M059J (cell line): ENCODE results near the gene TMEM41B. TPM values are rescaled to one million over a fixed set of nuclear protein-coding genes. Genes with fewer than 3 reads are reported as not detected.
A peak's percentile ranks its signal among the peaks of the same experiment; 100 is the strongest.

Experiments used
- DNase-seq: peaks from one replicate; pipeline ENCODE4 v3.0.0-alpha.2; 2012; ENCODE audit warnings: low read depth
- total RNA-seq: library from RNA; depleted of rRNA; stranded (reverse); fragments of >200 nt; shearing (Covaris generic); gene quantifications from 2 replicates; pipeline ENCODE4 v1.2.3, GENCODE V29; 2014

The TMEM41B gene
- total RNA-seq, 1 experiment from 2014 or later = 108 TPM

DNA sequence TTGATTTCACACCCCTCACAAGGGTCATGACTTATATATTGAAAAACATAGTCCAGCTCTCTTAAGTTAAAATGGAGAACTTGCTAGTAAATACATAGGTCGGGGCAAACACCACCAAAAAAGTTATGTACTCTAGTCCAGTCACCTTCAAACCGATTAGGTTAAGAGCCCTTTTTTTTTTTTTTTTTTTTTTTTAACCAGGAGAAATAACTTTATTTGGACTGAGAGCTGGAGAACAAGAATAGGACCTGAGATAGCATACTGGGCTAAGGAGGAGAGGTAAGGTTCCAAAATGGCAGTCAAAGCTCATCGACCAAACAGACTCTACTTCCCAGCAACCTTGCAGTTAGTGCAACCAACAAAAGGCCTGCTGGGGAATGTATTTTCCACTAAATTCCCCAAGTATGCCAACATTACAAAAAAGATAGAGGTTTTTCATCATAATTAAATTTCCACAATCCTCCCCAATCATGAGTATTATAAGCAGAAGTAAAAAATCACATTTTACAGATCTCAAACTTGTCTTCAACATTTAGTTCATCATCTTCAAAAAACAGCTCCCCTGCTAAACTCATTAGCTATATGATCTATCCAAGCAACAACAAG is 3.8 kb downstream of the TMEM41B start:
- DNase-seq = no peak

DNA sequence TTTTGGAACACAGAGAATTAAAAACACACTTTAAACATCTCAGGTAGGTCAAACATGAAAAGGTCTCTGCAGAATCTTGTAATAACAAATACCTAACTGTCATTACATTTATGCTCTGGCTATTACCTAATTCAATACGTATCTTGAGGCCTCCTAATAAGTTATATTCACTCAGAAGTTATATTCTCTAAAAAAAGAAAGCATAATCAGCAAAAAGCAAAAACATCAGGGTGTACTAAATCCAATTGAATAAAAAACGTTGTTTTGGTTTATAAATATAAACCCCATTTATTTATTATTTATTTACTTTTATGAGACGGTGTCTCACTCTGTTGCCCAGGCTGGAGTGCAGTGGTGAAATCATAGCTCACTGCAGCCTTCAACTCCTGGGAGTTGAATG is 10.2 kb downstream of the TMEM41B start:
- DNase-seq = no peak

- DNase-seq = no peak
These were observed 11.9 kb downstream of the TMEM41B start for GRCh38 chr11:9302448-9302847.

GRCh38 chr11:9301720-9302119 is 12.7 kb downstream of the TMEM41B start:
- no peak for DNase-seq

DNA sequence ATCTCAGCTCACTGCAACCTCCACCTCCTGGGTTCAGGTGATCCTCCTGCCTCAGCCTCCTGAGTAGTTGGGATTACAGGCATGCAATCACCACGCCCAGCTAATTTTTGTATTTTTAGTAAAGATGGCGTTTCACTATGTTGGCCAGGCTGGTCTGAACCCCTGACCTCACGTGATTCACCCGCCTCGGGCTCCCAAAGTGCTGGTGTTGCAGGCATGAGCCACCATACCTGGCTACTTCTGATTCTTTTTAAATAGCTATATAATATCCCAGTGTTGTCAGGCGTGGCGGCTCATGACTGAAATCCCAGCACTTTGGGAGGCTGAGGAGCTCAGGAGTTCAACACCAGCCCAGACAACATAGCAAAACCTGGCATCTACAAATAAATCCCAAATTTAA is 20.7 kb downstream of the TMEM41B start:
- DNase-seq = no peak

DNA sequence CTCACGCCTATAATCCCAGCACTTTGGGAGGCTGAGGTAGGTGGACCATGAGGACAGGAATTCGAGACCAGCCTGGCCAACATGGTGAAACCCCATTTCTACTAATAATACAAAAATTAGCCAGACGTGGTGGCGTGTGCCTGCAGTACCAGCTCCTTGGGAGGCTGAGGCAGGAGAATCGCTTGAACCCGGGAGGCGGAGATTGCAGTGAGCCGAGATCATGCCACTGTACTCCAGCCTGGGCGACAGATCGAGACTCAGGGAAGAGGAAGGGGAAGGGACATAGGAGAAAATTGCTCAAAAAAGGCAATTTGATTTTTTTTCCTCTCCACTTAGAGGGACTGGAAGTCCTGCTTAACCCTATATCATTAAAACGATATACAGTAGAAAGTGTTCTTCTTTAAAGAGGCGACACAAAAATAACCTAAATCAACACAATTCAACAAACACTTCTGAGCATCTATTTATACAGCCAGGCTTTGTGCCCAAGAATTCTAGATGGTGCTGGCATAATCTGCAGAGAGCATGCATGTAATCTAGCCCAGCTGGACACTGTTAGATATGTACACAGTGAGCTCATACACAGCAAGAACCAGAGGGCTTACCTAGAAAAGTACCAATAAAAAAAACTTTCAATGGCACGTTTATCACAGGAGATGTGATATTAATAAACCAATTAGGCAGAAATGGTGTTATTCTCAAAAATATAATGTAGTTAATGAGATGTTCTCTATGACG is 28.4 kb downstream of the TMEM41B start:
- no peak for DNase-seq

DNA sequence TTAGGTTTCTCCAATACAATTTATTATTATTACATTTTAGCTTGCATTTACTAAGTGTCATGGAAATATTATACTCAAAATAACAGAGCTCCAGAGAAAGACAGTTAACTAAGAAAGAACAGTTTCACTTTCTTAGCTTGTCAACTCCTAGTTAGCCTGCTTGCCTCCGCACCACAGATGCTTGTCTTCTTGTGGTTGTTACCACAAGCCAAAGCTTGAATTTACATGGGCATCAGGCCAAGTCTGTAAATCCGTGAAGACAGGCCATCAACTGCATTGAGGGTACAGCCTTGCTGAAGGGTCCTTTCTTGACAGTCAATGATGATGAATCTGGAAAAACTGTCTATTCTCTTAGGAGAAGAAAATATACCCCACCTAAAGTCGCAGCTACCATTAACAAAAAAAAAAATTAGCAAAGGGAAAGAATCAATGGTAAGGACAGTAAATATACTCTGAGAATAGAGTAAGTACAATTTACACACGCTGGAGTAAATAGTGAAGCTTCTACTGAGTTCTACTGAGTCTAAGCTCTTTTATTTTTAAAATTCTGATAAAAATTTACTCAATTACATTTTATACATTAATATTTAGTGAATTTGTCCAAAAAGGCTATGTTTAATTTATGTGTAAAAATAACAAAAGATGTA is 33.6 kb downstream of the TMEM41B start:
- DNase-seq = peak; percentile 86

DNA sequence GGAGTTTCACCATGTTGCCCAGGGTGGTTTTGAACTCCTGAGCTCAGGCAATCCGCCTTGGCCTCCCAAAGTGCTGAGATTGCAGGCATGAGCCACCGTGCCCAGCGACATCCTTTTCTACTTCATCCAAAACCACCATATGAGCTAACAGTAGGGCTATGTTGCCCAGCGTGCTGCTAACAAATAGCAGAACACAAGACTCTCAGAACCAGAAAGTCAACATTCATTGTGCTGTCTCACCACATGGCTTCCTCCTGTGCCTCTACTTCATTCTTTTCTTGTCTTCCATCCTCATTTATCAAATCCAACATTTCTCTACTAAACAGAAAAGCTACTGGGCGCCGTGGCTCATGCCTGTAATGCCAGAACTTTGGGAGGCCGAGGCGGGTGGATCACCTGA is 37.2 kb downstream of the TMEM41B start:
- no peak for DNase-seq

DNA sequence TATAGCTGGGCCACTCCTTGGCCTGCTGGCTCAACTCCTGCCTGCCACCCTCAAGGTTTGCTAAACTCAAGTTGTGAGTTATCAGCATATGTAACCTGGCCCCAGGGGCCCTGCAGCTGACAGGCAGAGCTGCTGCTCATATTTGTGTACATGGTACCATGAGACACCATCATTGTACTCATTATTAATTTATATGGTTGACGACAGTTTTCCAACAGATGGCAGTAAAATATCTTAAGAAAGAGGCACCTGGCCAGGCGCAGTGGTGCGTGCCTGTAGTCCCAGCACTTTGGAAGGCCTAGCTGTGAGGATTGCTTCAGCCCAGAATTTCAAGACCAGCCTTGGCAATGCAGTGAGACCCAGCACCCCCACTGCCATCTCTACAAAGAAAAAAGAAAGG is 37.8 kb downstream of the TMEM41B start:
- peak; percentile 43 for DNase-seq

- no peak for DNase-seq
These were observed 39.7 kb downstream of the TMEM41B start for GRCh38 chr11:9274499-9275258.

DNA sequence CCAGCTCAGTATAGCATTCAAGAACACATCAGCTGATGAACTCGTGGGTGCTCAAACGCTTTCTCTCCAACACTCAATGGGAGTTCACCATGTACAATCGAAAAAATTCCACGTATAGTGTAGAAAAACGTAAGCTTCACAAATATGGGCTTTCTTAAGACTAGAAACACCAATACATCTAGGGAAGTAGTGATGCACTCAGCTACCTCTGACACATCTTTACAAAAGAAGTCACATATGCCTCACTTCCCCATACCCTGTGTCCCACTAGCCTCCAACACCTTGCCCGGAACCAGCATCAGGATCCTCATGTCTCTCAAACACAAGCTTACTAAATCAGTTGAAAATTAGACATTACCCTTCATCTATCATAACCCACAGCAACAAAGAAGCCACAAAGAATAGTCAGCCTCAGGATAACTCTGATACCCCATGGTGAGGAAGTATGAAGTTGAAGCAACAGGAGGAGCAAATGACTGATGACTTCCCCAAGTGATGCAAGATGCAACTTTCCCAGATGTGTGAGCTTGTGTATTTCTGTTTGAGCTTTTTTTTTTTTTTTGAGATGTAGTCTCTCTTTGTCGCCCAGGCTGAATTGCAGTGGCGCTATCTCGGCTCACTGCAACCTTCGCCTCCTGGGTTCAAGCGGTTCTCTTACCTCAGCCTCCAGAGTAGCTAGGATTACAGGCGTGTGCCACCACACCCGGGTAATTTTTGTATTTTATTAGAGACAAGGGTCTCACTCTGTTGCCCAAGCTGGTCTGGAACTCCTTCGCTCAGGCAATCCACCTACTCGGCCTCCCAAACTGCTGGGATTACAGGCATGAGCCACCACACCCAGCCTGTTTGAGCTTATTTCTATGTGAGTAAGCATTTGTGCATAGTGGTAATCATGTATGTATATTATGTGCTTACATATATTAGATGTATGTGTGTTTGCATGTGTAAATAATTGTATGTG is 40.7 kb downstream of the TMEM41B start:
- no peak for DNase-seq

DNA sequence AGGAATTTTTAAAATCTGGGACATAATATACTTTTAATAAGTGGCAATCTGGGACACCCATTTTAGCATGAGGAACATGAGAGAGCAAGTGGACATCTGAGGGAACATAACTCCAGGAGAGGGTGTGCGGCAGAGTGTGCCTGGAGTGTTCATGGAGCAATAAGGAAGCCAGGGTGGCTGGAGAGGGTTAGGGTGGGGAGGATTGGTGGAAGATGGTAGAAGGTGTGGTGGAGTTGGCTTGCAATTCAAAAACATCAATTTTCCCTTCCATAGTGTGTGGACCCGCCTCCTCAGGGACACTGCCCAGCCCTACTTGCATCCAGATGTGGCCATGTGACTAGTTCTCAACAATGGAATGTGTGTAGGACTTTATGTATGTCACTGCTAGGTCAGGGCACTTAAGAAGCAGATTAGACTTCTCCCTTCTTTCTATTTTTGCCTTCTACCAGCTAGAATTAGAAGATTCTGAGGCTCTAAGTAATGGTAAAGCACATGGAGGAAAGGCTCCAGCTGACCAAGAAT is 44.8 kb downstream of the TMEM41B start:
- no peak for DNase-seq

DNA sequence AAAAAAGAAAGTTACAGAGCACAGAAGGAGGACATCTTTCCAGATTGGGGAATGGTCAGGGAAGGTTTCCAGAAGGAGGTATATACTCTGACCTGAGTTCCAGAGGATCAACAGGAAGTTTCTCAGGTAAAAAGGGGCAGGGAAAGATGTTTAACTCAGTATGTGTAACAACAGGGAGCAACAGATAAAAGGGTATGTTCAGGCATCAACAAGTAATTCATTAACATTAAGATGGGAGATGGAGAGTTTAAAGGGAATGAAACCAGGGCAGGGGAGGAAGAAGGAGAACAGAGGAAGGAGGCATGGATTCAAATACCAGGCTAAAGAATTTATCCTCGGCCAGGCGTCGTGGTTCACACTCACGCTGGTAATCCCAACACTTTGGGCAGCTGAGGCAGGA is 46.7 kb downstream of the TMEM41B start:
- DNase-seq = no peak

- no peak for DNase-seq
These were observed 47.5 kb downstream of the TMEM41B start for GRCh38 chr11:9266926-9267325.

GRCh38 chr11:9266132-9266736 is 48.2 kb downstream of the TMEM41B start:
- DNase-seq = no peak

- peak; percentile 84 for DNase-seq
These were observed 48.9 kb downstream of the TMEM41B start, which contains the start of gene DENND5A for GRCh38 chr11:9265211-9266131. Gene DENND5A (minus strand): TSS chr11:9265350. CDS start chr11:9265069, 281 bp downstream.

DNA sequence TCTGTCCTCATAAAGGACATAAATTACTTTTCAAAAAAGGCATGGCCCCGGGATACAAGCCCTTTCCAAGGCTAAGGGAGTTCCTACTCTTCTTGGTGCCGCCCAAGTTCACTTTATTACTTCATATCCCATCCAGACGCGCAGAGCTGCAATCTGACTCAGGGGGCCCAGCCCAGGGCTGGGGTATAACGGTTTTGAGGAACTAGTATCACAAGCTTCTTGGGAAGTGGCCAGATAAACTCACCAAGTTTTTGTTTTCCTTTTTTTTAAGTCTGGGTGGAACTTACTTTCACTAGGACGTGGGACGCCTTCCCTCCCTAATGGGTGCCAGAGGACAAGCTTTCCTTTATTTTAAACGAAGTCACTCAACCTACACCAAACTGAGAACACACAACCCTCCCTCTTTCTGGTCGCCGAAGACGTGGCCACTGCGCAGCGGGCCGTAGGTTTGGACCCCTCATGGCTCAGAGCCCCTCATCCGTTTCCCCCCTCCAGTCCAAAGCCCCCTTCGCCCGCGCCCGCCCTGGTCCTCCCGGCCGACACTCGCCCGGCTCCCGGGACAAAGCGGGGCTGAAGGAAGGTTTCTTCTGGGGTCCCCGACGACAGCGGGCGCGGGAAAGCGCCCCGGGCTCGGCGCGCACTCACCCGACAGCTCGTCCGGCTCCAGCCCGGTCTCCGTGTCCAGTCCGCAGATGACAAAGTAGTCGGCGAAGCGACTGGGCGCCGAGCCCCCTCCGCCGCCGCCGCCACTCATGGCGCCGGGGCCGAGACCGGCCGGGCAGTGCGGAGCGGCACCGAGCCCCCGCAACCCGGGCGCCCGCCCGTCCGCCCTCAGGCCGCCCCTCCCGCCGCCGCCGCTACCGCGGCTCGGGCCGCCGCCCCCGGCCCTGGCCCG is 49.8 kb downstream of the TMEM41B start:
- DNase-seq = peak; percentile 72

- peak; percentile 60 for DNase-seq
These were observed 50.5 kb downstream of the TMEM41B start for GRCh38 chr11:9263840-9264315.
